K562 (cell line): ENCODE measurements around the gene MLH1. TPM values are rescaled to one million over a fixed set of nuclear protein-coding genes. Genes with fewer than 3 reads are reported as not detected.

Experiments
- ADNP ChIP-seq: fragments of 200-800 bp; sonication (Bioruptor generic); IDR thresholded peaks from 2 replicates; pipeline ENCODE4 v1.6.1; 2016; ENCODE audit warnings: missing genetic modification characterization, missing compliant biosample characterization
- BRD4 ChIP-seq: fragments of 200-600 bp; sonication (generic); IDR thresholded peaks from 2 replicates; pipeline ENCODE4 v1.6.1; 2017; ENCODE audit warnings: inconsistent platforms
- EHMT2 ChIP-seq: fragments of 450-650 bp; IDR thresholded peaks from 2 replicates; pipeline ENCODE4 v1.6.1; 2018; ENCODE audit warnings: antibody characterized with exemption
- JUND ChIP-seq, 2 experiments: IDR thresholded peaks; 2 replicates in 1 of 2; 3 replicates in 1 of 2; pipeline ENCODE4 v1.6.1; 2011; ENCODE audit warnings: borderline replicate concordance in 2 of 2, low read depth in 2 of 2, low read length in 2 of 2, improper control_type of control experiment in 1 of 2, missing biosample characterization in 1 of 2, missing genetic modification characterization in 1 of 2, missing genetic modification reagents in 1 of 2
- MIER1 ChIP-seq: fragments of 450-650 bp; IDR thresholded peaks from 2 replicates; pipeline ENCODE4 v1.6.1; 2016; ENCODE audit warnings: antibody characterized with exemption, mild to moderate bottlenecking, low read depth
- NCOR1 ChIP-seq: fragments of 450-650 bp; IDR thresholded peaks from 2 replicates; pipeline ENCODE4 v1.6.1; 2016; ENCODE audit warnings: mild to moderate bottlenecking, moderate library complexity
- PHF20 ChIP-seq: fragments of 450-650 bp; IDR thresholded peaks from 2 replicates; pipeline ENCODE4 v1.6.1; 2018; ENCODE audit not compliant: partially characterized antibody
- RNF2 ChIP-seq: sonication (generic); IDR thresholded peaks from 2 replicates; pipeline ENCODE4 v1.6.1; 2016
- SIN3A ChIP-seq, 2 experiments: fragments of 150-350 bp in 1 of 2; IDR thresholded peaks; 2 replicates each; pipeline ENCODE4 v1.6.1; 2011 to 2016; ENCODE audit warnings: borderline replicate concordance in 2 of 2, low read depth in 2 of 2, low read length in 2 of 2, mild to moderate bottlenecking in 2 of 2, moderate library complexity in 2 of 2; ENCODE audit not compliant: control insufficient read depth in 1 of 2
- STAT5A ChIP-seq: IDR thresholded peaks from 2 replicates; pipeline ENCODE4 v1.6.1; 2012; ENCODE audit warnings: low read length, inconsistent platforms, borderline replicate concordance
- TBP ChIP-seq: optimal IDR thresholded peaks from 2 replicates; pipeline ENCODE3; 2011; ENCODE audit warnings: low read depth, low read length, improper control_type of control experiment
- YY1 ChIP-seq, 3 experiments: IDR thresholded peaks; 2 replicates each; pipeline ENCODE4 v1.6.1; 2011; ENCODE audit warnings: low read length in 2 of 3, mild to moderate bottlenecking in 2 of 3, moderate library complexity in 2 of 3, borderline replicate concordance in 1 of 3, control low read depth in 1 of 3, low read depth in 1 of 3; ENCODE audit not compliant: insufficient read depth in 3 of 3, insufficient replicate concordance in 2 of 3, control insufficient read depth in 1 of 3, insufficient read length in 1 of 3; ENCODE audit errors: extremely low read depth in 1 of 3
- ZNF24 ChIP-seq: fragments of 450-650 bp; IDR thresholded peaks from 2 replicates; pipeline ENCODE4 v1.6.1; 2016
- polyA plus RNA-seq, 8 experiments: library from polyadenylated mRNA; depleted of rRNA in 4 of 8; stranded (reverse) in 5 of 8; unstranded in 3 of 8; fragments of >200 nt; fragmentation: Nextera tagmentation in 2 of 8; fragmentation: Illumina TruSeq in 1 of 8; extraction: Ambion mirVana in 2 of 8; extraction: Trizol in 1 of 8; gene quantifications; 2 replicates each; pipeline versions ENCODE4 v1.2.1 to v1.2.3, GENCODE V29; 2011 to 2014; ENCODE audit warnings: inconsistent platforms in 1 of 8, missing spikeins in 1 of 8
- total RNA-seq, 7 experiments: library from RNA; depleted of rRNA in 6 of 7; stranded (reverse); fragments of >200 nt in 6 of 7; fragmentation: Illumina TruSeq in 2 of 7; extraction: Trizol in 2 of 7; gene quantifications; 2 replicates each; pipeline versions ENCODE4 v1.2.1 to v1.2.3, GENCODE V29; 2011 to 2021; ENCODE audit warnings: low replicate concordance in 1 of 7
- TF ChIP-seq, protein P1 (sequence below): fragments of 450-650 bp; IDR thresholded peaks from 2 replicates; pipeline ENCODE4 v1.6.1; 2016; ENCODE audit warnings: low read depth
- TF ChIP-seq, protein P2 (sequence below): fragments of 250-450 bp; sonication (Bioruptor Pico); IDR thresholded peaks from 2 replicates; pipeline ENCODE4 v1.8.0; 2021; ENCODE audit warnings: mild to moderate bottlenecking, moderate library complexity

The MLH1 gene
- total and polyA plus RNA-seq, 9 of the 15 experiments (the other 6 are each of a cell fraction or from before 2014, with no cell fraction given) = 76.4 to 155 (median 117) TPM

DNA sequence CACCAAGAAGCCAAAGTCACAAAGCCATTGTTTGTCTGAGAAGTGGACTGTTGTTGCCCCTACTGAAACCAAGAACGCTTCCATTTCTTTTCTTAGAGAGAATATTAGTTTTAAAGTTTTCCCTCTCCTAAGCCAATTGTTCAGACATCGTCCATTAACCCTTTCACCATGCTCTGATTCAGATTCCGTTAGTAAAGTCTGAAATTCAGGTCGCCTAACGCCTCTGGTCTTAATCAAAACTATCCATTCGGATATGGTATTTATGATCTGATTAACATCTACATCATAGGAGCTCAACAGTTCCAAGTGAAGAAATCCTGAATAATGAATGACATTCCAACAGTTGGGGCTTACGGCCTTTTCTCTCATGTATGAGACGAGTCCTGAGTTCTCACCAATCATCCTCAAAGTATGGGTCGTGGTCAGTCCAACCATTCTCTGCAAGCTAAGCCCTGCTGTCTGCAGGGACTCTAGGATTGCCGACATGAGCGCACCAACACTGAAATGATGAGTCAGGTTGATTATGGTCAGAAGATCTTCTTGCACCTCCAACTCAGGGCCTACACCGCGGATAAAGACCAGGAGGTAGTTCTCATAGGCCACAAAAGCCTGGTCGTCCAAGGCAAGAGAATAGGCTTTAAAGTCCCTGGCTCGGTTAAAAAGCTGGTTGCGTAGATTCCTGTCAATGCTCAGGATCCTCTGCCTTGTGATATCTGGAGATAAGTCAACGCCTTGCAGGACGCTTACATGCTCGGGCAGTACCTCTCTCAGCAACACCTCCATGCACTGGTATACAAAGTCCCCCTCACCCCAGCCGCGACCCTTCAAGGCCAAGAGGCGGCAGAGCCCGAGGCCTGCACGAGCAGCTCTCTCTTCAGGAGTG lies 1.2 kb upstream of the MLH1 start (continued):
- TF ChIP-seq, protein P1, sequence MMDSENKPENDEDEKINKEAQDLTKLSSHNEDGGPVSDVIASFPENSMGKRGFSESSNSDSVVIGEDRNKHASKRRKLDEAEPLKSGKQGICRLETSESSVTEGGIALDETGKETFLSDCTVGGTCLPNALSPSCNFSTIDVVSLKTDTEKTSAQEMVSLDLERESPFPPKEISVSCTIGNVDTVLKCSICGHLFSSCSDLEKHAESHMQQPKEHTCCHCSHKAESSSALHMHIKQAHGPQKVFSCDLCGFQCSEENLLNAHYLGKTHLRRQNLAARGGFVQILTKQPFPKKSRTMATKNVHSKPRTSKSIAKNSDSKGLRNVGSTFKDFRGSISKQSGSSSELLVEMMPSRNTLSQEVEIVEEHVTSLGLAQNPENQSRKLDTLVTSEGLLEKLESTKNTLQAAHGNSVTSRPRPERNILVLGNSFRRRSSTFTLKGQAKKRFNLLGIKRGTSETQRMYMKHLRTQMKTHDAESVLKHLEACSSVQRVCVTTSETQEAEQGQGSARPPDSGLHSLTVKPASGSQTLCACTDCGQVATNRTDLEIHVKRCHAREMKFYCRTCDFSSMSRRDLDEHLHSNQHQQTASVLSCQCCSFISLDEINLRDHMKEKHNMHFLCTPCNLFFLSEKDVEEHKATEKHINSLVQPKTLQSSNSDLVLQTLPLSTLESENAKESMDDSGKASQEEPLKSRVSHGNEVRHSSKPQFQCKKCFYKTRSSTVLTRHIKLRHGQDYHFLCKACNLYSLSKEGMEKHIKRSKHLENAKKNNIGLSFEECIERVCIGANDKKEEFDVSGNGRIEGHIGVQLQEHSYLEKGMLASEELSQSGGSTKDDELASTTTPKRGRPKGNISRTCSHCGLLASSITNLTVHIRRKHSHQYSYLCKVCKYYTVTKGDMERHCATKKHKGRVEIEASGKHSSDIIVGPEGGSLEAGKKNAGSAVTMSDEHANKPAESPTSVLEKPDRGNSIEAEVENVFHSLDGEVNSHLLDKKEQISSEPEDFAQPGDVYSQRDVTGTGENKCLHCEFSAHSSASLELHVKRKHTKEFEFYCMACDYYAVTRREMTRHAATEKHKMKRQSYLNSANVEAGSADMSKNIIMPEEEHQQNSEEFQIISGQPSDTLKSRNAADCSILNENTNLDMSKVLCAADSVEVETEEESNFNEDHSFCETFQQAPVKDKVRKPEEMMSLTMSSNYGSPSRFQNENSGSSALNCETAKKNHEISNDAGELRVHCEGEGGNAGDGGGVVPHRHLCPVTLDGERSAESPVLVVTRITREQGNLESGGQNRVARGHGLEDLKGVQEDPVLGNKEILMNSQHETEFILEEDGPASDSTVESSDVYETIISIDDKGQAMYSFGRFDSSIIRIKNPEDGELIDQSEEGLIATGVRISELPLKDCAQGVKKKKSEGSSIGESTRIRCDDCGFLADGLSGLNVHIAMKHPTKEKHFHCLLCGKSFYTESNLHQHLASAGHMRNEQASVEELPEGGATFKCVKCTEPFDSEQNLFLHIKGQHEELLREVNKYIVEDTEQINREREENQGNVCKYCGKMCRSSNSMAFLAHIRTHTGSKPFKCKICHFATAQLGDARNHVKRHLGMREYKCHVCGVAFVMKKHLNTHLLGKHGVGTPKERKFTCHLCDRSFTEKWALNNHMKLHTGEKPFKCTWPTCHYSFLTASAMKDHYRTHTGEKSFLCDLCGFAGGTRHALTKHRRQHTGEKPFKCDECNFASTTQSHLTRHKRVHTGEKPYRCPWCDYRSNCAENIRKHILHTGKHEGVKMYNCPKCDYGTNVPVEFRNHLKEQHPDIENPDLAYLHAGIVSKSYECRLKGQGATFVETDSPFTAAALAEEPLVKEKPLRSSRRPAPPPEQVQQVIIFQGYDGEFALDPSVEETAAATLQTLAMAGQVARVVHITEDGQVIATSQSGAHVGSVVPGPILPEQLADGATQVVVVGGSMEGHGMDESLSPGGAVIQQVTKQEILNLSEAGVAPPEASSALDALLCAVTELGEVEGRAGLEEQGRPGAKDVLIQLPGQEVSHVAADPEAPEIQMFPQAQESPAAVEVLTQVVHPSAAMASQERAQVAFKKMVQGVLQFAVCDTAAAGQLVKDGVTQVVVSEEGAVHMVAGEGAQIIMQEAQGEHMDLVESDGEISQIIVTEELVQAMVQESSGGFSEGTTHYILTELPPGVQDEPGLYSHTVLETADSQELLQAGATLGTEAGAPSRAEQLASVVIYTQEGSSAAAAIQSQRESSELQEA = peak; percentile 41; the same call in 1 of the 2 replicates
- TF ChIP-seq ADNP (tag) (no peak), TBP (peak; percentile 51), YY1 (IDR thresholded peaks at IDR 0.05; ENCODE audit: borderline replicate concordance in 1 of 3, control insufficient read depth in 1 of 3, extremely low read depth in 1 of 3, insufficient read depth in 3 of 3, insufficient read length in 1 of 3, insufficient replicate concordance in 2 of 3, low read depth in 1 of 3, low read length in 2 of 3) (peak in 1 of 3 experiments; percentile 56), RNF2 (peak; percentile 79; the same call in 1 of the 2 replicates), EHMT2 (no peak), NCOR1 (peak; percentile 27; the same call in 1 of the 2 replicates), STAT5A (0 out of 2 replicates have a peak, but pooled peaks have one; percentile 7), BRD4 (0 out of 2 replicates have a peak, but pooled peaks have one; percentile 88), PHF20 (peak; percentile 72), SIN3A (IDR thresholded peaks at IDR 0.05; ENCODE audit: borderline replicate concordance in 2 of 2, control insufficient read depth in 1 of 2, low read depth in 2 of 2, low read length in 2 of 2) (peak; percentile 7 to 42; a peak in 1 of 4 replicates), JUND (IDR thresholded peaks at IDR 0.05; ENCODE audit: borderline replicate concordance, low read depth, low read length) (peak; percentile 32; the same call in 1 of the 2 replicates), JUND (tag; IDR thresholded peaks at IDR 0.05; ENCODE audit: borderline replicate concordance, low read depth, low read length) (peak; percentile 27; the same call in 1 of the 3 replicates), MIER1 (0 out of 2 replicates have a peak, but pooled peaks have one; percentile 28), ZNF24 (no peak)
- TF ChIP-seq, protein P2, sequence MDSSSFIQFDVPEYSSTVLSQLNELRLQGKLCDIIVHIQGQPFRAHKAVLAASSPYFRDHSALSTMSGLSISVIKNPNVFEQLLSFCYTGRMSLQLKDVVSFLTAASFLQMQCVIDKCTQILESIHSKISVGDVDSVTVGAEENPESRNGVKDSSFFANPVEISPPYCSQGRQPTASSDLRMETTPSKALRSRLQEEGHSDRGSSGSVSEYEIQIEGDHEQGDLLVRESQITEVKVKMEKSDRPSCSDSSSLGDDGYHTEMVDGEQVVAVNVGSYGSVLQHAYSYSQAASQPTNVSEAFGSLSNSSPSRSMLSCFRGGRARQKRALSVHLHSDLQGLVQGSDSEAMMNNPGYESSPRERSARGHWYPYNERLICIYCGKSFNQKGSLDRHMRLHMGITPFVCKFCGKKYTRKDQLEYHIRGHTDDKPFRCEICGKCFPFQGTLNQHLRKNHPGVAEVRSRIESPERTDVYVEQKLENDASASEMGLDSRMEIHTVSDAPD (CRISPR knock-in tag) = no peak
